ENCODE data around the gene ZDHHC19. TPM values are rescaled to one million over a fixed set of nuclear protein-coding genes. Genes with fewer than 3 reads are reported as not detected.

The ZDHHC19 gene
- polyA plus RNA-seq, 1 donor from 2014 or later = 3.8 TPM

GRCh38 chr3:196220991-196221390 lies 9.8 kb upstream of the ZDHHC19 start:
- H3F3A ChIP-seq (ENCODE audit: insufficient read depth, low read length, poor library complexity, severe bottlenecking) = no peaks in the 10 kb centered on the region
- H2AFZ ChIP-seq (ENCODE audit: low read depth, low read length) = no peak overlapping the region
- no peak overlapping the region for H3K4me2 ChIP-seq (ENCODE audit: low read length)
- no peak for TF ChIP-seq EP300 (conservative IDR thresholded peaks at IDR 0.05; ENCODE audit: poor library complexity, severe bottlenecking)
- no peak for TF ChIP-seq RAD21 (conservative IDR thresholded peaks at IDR 0.05)
- TF ChIP-seq REST (IDR thresholded peaks at IDR 0.05; ENCODE audit: borderline replicate concordance) = no peak
- no peak for TF ChIP-seq SMC3 (conservative IDR thresholded peaks at IDR 0.05; ENCODE audit: poor library complexity)
- no peak for TF ChIP-seq EZH2 (IDR thresholded peaks at IDR 0.05; ENCODE audit: borderline replicate concordance, insufficient read depth, low read length, poor library complexity, severe bottlenecking)
- no peak for TF ChIP-seq MXI1 (conservative IDR thresholded peaks at IDR 0.05; ENCODE audit: poor library complexity, severe bottlenecking)
- TF ChIP-seq CTCF (IDR thresholded peaks at IDR 0.05; ENCODE audit: poor library complexity, severe bottlenecking) = no peak
- no peak for TF ChIP-seq POLR2AphosphoS5 (IDR thresholded peaks at IDR 0.05)
- TF ChIP-seq TAF1 (IDR thresholded peaks at IDR 0.05; ENCODE audit: low read depth) = no peak
- H3K9ac ChIP-seq (ENCODE audit: low read length) = no peak overlapping the region
- no peaks in the 10 kb centered on the region for H3K9me3 ChIP-seq (ENCODE audit: low read length)
- H3K36me3 ChIP-seq (ENCODE audit: insufficient read depth, low read length) = no peaks in the 10 kb centered on the region
- no peak overlapping the region for H3K4me3 ChIP-seq (ENCODE audit: low read length)
- no peaks in the 10 kb centered on the region for H4K20me1 ChIP-seq (ENCODE audit: insufficient read depth)
- H3K27me3 ChIP-seq (ENCODE audit: insufficient read depth, low read depth, low read length) = no peaks in the 10 kb centered on the region
- no peaks in the 10 kb centered on the region for H3K9me2 ChIP-seq (ENCODE audit: insufficient read depth, low read length)
- H3K27ac ChIP-seq (ENCODE audit: low read length) = no peak overlapping the region
- no peaks in the 10 kb centered on the region for H3K79me2 ChIP-seq (replicated peaks; ENCODE audit: insufficient read depth, low read length)

- Histone ChIP-seq H3K36me3 (ENCODE audit: insufficient read depth, low read length) (no peaks in the 10 kb centered on the region), H3K79me2 (replicated peaks; ENCODE audit: insufficient read depth, low read length) (no peaks in the 10 kb centered on the region), H3K4me3 (ENCODE audit: low read length) (no peak overlapping the region), H3F3A (ENCODE audit: insufficient read depth, low read length, poor library complexity, severe bottlenecking) (no peaks in the 10 kb centered on the region), H3K9me2 (ENCODE audit: insufficient read depth, low read length) (no peaks in the 10 kb centered on the region), H3K27me3 (ENCODE audit: insufficient read depth, low read depth, low read length) (no peaks in the 10 kb centered on the region), H4K20me1 (ENCODE audit: insufficient read depth) (no peaks in the 10 kb centered on the region), H3K27ac (ENCODE audit: low read length) (no peak overlapping the region), H3K4me2 (ENCODE audit: low read length) (no peak overlapping the region), H2AFZ (ENCODE audit: low read depth, low read length) (no peak overlapping the region), H3K9me3 (ENCODE audit: low read length) (no peaks in the 10 kb centered on the region), H3K9ac (ENCODE audit: low read length) (no peak overlapping the region)
- TF ChIP-seq SMC3 (conservative IDR thresholded peaks at IDR 0.05; ENCODE audit: poor library complexity) (no peak), EZH2 (IDR thresholded peaks at IDR 0.05; ENCODE audit: borderline replicate concordance, insufficient read depth, low read length, poor library complexity, severe bottlenecking) (no peak), RAD21 (conservative IDR thresholded peaks at IDR 0.05) (no peak), MXI1 (conservative IDR thresholded peaks at IDR 0.05; ENCODE audit: poor library complexity, severe bottlenecking) (no peak), POLR2AphosphoS5 (IDR thresholded peaks at IDR 0.05) (no peak), CTCF (IDR thresholded peaks at IDR 0.05; ENCODE audit: poor library complexity, severe bottlenecking) (no peak), TAF1 (IDR thresholded peaks at IDR 0.05; ENCODE audit: low read depth) (no peak), REST (IDR thresholded peaks at IDR 0.05; ENCODE audit: borderline replicate concordance) (no peak), EP300 (conservative IDR thresholded peaks at IDR 0.05; ENCODE audit: poor library complexity, severe bottlenecking) (no peak)
These were observed 9.4 kb upstream of the ZDHHC19 start for GRCh38 chr3:196220587-196220986.
